Transverse colon (tissue), 4 donors: ENCODE results near the gene DTNA.
"Not testable (repeated sequence)": the region's sequence is repeated elsewhere in the genome, so short reads cannot be mapped to it uniquely, and the experiment has no call there.

ENCODE experiments used
- EP300 ChIP-seq: sonication (generic); formaldehyde crosslinking; IDR thresholded peaks from one replicate; pipeline ENCODE4 v1.6.1; 2017; ENCODE audit warnings: antibody characterized with exemption, low read depth
- POLR2A ChIP-seq: fragments of 450-650 bp; IDR thresholded peaks from one replicate; pipeline ENCODE4 v1.6.1; 2016; ENCODE audit warnings: antibody characterized with exemption, mild to moderate bottlenecking, moderate library complexity
- POLR2AphosphoS5 ChIP-seq, 3 donors: sonication (generic); formaldehyde crosslinking; IDR thresholded peaks; one replicate each; pipeline ENCODE4 v1.6.1; 2016; ENCODE audit warnings: antibody characterized with exemption in 3 of 3
- TF ChIP-seq, protein P1 (sequence below), 5 experiments: fragments of 200-600 bp in 3 of 5; fragments of 450-650 bp in 2 of 5; sonication (generic) in 3 of 5; IDR thresholded peaks; 1 replicate in 2 of 5; 2 replicates in 3 of 5; pipeline ENCODE4 v1.5.1; 2016 to 2017; ENCODE audit warnings: antibody characterized with exemption in 5 of 5, inconsistent platforms in 3 of 5, mild to moderate bottlenecking in 2 of 5, moderate library complexity in 1 of 5

- TF ChIP-seq, protein P1, sequence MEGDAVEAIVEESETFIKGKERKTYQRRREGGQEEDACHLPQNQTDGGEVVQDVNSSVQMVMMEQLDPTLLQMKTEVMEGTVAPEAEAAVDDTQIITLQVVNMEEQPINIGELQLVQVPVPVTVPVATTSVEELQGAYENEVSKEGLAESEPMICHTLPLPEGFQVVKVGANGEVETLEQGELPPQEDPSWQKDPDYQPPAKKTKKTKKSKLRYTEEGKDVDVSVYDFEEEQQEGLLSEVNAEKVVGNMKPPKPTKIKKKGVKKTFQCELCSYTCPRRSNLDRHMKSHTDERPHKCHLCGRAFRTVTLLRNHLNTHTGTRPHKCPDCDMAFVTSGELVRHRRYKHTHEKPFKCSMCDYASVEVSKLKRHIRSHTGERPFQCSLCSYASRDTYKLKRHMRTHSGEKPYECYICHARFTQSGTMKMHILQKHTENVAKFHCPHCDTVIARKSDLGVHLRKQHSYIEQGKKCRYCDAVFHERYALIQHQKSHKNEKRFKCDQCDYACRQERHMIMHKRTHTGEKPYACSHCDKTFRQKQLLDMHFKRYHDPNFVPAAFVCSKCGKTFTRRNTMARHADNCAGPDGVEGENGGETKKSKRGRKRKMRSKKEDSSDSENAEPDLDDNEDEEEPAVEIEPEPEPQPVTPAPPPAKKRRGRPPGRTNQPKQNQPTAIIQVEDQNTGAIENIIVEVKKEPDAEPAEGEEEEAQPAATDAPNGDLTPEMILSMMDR (IDR thresholded peaks at IDR 0.05) = not testable (repeated sequence)
- not testable (repeated sequence) for TF ChIP-seq POLR2A; POLR2AphosphoS5 (IDR thresholded peaks at IDR 0.05); EP300
Observed at GRCh38 chr18:34922594-34922993, 212.5 kb downstream of the DTNA start.
